Thoracic aorta (tissue), 2 donors: ENCODE results near the gene SOX6. TPM values are rescaled to one million over a fixed set of nuclear protein-coding genes. Genes with fewer than 3 reads are reported as not detected.
"Not testable (repeated sequence)": the region's sequence is repeated elsewhere in the genome, so short reads cannot be mapped to it uniquely, and the experiment has no call there.

Experiments used
- ATAC-seq: fragments of 150-250 bp; one replicate; pipeline ENCODE4 v1.8.0; 2017; ENCODE audit warnings: low read depth; ENCODE audit not compliant: insufficient number of reproducible peaks, low FRiP score
- DNase-seq: peaks from one replicate; pipeline ENCODE4 v3.0.0-alpha.2; 2020; ENCODE audit warnings: low spot score
- H3K27ac ChIP-seq, 2 donors: fragments of 200-600 bp; sonication (generic); 1 replicate in 1 of 2; 2 replicates in 1 of 2; pipeline ENCODE4 v1.5.1; 2016; ENCODE audit warnings: mild to moderate bottlenecking in 2 of 2, moderate library complexity in 2 of 2
- H3K27me3 ChIP-seq: fragments of 200-600 bp; sonication (generic); replicated peaks from 2 replicates; pipeline ENCODE4 v1.6.0; 2016; ENCODE audit warnings: mild to moderate bottlenecking; ENCODE audit not compliant: insufficient read depth
- H3K36me3 ChIP-seq: fragments of 200-600 bp; sonication (generic); one replicate; pipeline ENCODE4 v1.5.1; 2016
- H3K4me1 ChIP-seq, 2 donors: fragments of 200-600 bp; sonication (generic); 1 replicate in 1 of 2; 2 replicates in 1 of 2; pipeline versions ENCODE4 v1.5.1 to v1.6.0; 2016; ENCODE audit warnings: low read depth in 2 of 2, mild to moderate bottlenecking in 1 of 2; ENCODE audit not compliant: control insufficient read depth in 1 of 2
- H3K4me3 ChIP-seq: fragments of 200-600 bp; sonication (generic); 2 replicates; pipeline ENCODE4 v1.5.1; 2016; ENCODE audit warnings: mild to moderate bottlenecking
- H3K9me3 ChIP-seq: fragments of 200-600 bp; sonication (generic); 2 replicates; pipeline ENCODE4 v1.5.1; 2016
- total RNA-seq, 2 donors: library from RNA; depleted of rRNA; stranded (reverse); fragments of >200 nt; gene quantifications; one replicate each; pipeline versions ENCODE4 v1.1.0 to v1.2.3, GENCODE V29; 2016
- TF ChIP-seq, protein P1 (sequence below): fragments of 200-600 bp; sonication (generic); IDR thresholded peaks from one replicate; pipeline ENCODE4 v1.5.1; 2019; ENCODE audit warnings: antibody characterized with exemption

The SOX6 gene
- total RNA-seq, 2 donors from 2014 or later: 0.27 to 0.56 TPM

GRCh38 chr11:16081382-16082094 lies 274.8 kb downstream of the SOX6 start:
- no peak overlapping the region for H3K27ac ChIP-seq
- TF ChIP-seq, protein P1, sequence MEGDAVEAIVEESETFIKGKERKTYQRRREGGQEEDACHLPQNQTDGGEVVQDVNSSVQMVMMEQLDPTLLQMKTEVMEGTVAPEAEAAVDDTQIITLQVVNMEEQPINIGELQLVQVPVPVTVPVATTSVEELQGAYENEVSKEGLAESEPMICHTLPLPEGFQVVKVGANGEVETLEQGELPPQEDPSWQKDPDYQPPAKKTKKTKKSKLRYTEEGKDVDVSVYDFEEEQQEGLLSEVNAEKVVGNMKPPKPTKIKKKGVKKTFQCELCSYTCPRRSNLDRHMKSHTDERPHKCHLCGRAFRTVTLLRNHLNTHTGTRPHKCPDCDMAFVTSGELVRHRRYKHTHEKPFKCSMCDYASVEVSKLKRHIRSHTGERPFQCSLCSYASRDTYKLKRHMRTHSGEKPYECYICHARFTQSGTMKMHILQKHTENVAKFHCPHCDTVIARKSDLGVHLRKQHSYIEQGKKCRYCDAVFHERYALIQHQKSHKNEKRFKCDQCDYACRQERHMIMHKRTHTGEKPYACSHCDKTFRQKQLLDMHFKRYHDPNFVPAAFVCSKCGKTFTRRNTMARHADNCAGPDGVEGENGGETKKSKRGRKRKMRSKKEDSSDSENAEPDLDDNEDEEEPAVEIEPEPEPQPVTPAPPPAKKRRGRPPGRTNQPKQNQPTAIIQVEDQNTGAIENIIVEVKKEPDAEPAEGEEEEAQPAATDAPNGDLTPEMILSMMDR: no peak
- no peaks in the 10 kb centered on the region for H3K27me3 ChIP-seq
- H3K4me3 ChIP-seq: no peak overlapping the region
- ATAC-seq: no peak
- no peak for DNase-seq
- H3K9me3 ChIP-seq: no peaks in the 10 kb centered on the region
- H3K4me1 ChIP-seq: no peaks in the 10 kb centered on the region
- no peaks in the 10 kb centered on the region for H3K36me3 ChIP-seq

DNA sequence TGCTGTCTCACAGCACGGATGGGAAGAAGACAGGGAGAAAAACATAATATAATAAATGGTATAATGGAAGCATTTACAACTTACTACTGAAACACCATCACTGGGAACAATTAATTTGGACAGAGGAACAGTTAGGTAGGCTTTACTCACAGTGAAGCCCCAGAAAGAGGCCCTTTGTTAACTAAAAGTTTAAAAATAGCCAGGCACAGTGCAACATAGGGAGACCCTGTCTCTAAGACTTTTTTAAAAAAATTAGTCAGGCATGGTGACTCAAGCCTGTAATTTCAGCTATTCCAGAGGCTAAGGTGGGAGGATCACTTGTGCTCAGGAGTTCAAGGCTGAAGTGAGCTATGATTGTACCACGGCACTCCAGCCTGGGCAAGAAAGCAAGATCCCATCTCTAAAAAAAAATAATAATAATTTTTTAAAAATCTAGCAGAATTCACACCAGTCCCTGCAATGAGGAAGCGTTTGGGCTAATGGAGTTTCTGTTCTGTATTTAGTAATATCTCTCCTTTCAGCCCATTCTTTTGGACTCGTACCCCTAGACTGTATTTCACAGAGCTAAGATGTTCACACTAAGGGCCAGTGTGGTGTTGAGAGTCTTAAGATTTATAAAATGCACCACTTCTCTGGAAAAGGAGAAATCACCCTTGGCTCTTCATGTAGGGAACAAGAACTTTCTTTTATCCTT lies 275.5 kb downstream of the SOX6 start:
- no peaks in the 10 kb centered on the region for H3K36me3 ChIP-seq

DNA sequence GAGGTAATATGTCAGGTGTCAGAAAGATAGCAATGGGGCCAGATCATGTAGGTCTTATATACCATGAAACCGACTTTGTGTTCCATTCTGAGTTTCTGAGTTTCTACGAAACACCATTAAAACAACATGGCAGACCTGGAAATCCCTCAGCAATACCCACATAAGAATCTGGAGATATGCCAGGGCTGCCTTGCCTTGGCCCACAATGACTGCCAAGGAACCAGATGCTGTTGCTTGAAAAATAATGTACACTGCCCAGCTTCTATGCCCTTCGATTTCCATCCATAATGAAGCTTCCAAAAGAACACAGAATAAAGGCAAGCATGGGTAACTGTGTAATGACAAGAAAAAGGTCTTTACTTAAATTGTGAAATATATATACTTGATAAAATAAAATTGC lies 277.4 kb downstream of the SOX6 start:
- TF ChIP-seq, protein P1: no peak
- Histone ChIP-seq H3K4me1 (no peaks in the 10 kb centered on the region), H3K9me3 (no peaks in the 10 kb centered on the region), H3K4me3 (no peak overlapping the region), H3K27me3 (no peaks in the 10 kb centered on the region), H3K27ac (no peak overlapping the region), H3K36me3 (no peaks in the 10 kb centered on the region)
- DNase-seq (no peak), ATAC-seq (no peak)

More for the DNA sequence above, 275.5 kb downstream of the SOX6 start:
- Histone ChIP-seq H3K9me3 (no peaks in the 10 kb centered on the region), H3K4me3 (no peak overlapping the region), H3K4me1 (no peaks in the 10 kb centered on the region), H3K27me3 (no peaks in the 10 kb centered on the region), H3K27ac (no peak overlapping the region)
- TF ChIP-seq, protein P1: no peak
- ATAC-seq: no peak
- DNase-seq: no peak

GRCh38 chr11:16070573-16070972 lies 285.8 kb downstream of the SOX6 start:
- TF ChIP-seq, protein P1: no peak
- Histone ChIP-seq H3K36me3 (no peaks in the 10 kb centered on the region), H3K27ac (no peak overlapping the region), H3K4me1 (no peaks in the 10 kb centered on the region), H3K9me3 (no peaks in the 10 kb centered on the region), H3K4me3 (no peak overlapping the region), H3K27me3 (no peaks in the 10 kb centered on the region)
- DNase-seq: no peak
- no peak for ATAC-seq

DNA sequence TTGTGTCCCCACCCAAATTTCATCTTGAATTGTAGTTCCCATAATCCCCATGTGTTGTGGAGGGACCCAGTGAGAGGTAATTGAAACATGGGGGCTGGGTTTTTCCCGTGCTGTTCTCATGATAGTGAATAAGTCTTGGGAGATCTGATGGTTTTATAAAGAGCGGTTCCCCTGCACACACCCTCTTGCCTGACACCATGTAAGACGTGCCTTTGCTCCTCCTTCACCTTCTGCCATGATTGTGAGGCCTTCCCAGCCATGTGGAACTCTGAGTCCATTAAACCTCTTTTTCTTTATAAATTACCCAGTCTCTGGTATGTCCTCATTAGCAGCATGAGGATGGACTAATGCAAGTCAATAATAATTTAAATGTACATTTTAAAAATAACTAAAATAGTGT lies 289.1 kb downstream of the SOX6 start:
- not testable (repeated sequence) for H3K36me3 ChIP-seq, H3K4me3 ChIP-seq, H3K9me3 ChIP-seq, H3K27ac ChIP-seq, H3K27me3 ChIP-seq, DNase-seq, ATAC-seq, H3K4me1 ChIP-seq
